K562 (cell line): Measurements from ENCODE around the gene EPB41L1. TPM values are rescaled to one million over a fixed set of nuclear protein-coding genes. Genes with fewer than 3 reads are reported as not detected.

ENCODE experiments used
- CBFA2T2 ChIP-seq: fragments of 450-650 bp; conservative IDR thresholded peaks from 2 replicates; pipeline ENCODE4 v1.6.1; 2017; ENCODE audit warnings: mild to moderate bottlenecking
- GTF2B ChIP-seq: IDR thresholded peaks from 2 replicates; pipeline ENCODE4 v1.6.1; 2011; ENCODE audit not compliant: insufficient read length; ENCODE audit errors: extremely low read depth
- MYC ChIP-seq, 2 experiments: fragments of 250-450 bp in 1 of 2; sonication (Bioruptor Pico) in 1 of 2; IDR thresholded peaks; 2 replicates each; pipeline versions ENCODE4 v1.5.1 to v1.6.1; 2012 to 2021; ENCODE audit warnings: low read depth in 2 of 2, borderline replicate concordance in 1 of 2, improper control_type of control experiment in 1 of 2, low read length in 1 of 2, mild to moderate bottlenecking in 1 of 2, moderate library complexity in 1 of 2
- RAD51 ChIP-seq: fragments of 450-650 bp; IDR thresholded peaks from 2 replicates; pipeline ENCODE4 v1.7.1; 2016; ENCODE audit warnings: low read depth, mild to moderate bottlenecking, borderline replicate concordance
- REST ChIP-seq, 2 experiments: fragments of 450-650 bp; formaldehyde crosslinking in 1 of 2; IDR thresholded peaks; 2 replicates each; pipeline versions ENCODE4 v1.4.0 to v1.6.1; 2014 to 2020; ENCODE audit warnings: mild to moderate bottlenecking in 2 of 2, borderline replicate concordance in 1 of 2, low read depth in 1 of 2
- ZFX ChIP-seq: sonication (generic); formaldehyde crosslinking; IDR thresholded peaks from 2 replicates; pipeline ENCODE4 v1.8.0; 2022; ENCODE audit warnings: mild to moderate bottlenecking, missing genetic modification reagents, moderate library complexity
- polyA plus RNA-seq, 8 experiments: library from polyadenylated mRNA; depleted of rRNA in 4 of 8; stranded (reverse) in 5 of 8; unstranded in 3 of 8; fragments of >200 nt; fragmentation: Nextera tagmentation in 2 of 8; fragmentation: Illumina TruSeq in 1 of 8; extraction: Ambion mirVana in 2 of 8; extraction: Trizol in 1 of 8; gene quantifications; 2 replicates each; pipeline versions ENCODE4 v1.2.1 to v1.2.3, GENCODE V29; 2011 to 2014; ENCODE audit warnings: inconsistent platforms in 1 of 8, missing spikeins in 1 of 8
- total RNA-seq, 7 experiments: library from RNA; depleted of rRNA in 6 of 7; stranded (reverse); fragments of >200 nt in 6 of 7; fragmentation: Illumina TruSeq in 2 of 7; extraction: Trizol in 2 of 7; gene quantifications; 2 replicates each; pipeline versions ENCODE4 v1.2.1 to v1.2.3, GENCODE V29; 2011 to 2021; ENCODE audit warnings: low replicate concordance in 1 of 7

EPB41L1 gene
- total and polyA plus RNA-seq, 9 of the 15 experiments (the other 6 are each of a cell fraction or from before 2014, with no cell fraction given), result 0.11 to 4.3 (median 1.3) TPM

- TF ChIP-seq REST (IDR thresholded peaks at IDR 0.05; ENCODE audit: borderline replicate concordance) (peak; percentile 20; the same call in 1 of the 2 replicates), REST (CRISPR knock-in tag; IDR thresholded peaks at IDR 0.05; ENCODE audit: low read depth) (no peak), ZFX (CRISPR knock-in tag) (peak; percentile 78), GTF2B (no peak), CBFA2T2 (peak; percentile 96), MYC (IDR thresholded peaks at IDR 0.05; ENCODE audit: low read depth, low read length) (0 out of 2 replicates have a peak, but pooled peaks have one; percentile 49), MYC (CRISPR knock-in tag; IDR thresholded peaks at IDR 0.05; ENCODE audit: borderline replicate concordance, low read depth) (no peak), RAD51 (peak; percentile 44; the same call in 1 of the 2 replicates)
Measured at GRCh38 chr20:36183155-36183944, 28.8 kb downstream of the EPB41L1 start (continued).
